Stimulated activated CD8-positive, alpha-beta memory T cell treated with anti-CD3 and anti-CD28 coated beads, Interleukin-15, amount 100 ng/mL, for 4 hours (primary cell): ENCODE results near the gene MYO9A.
"Not testable (repeated sequence)": the region's sequence is repeated elsewhere in the genome, so short reads cannot be mapped to it uniquely, and the experiment has no call there.

ENCODE experiments used
- DNase-seq, 2 donors: peaks; one replicate each; pipeline ENCODE4 v3.0.0-alpha.2; 2020; ENCODE audit warnings: low read depth in 2 of 2

MYO9A gene

GRCh38 chr15:72136170-72137051 lies 18.5 kb upstream of the MYO9A start:
- DNase-seq = no peak

DNA sequence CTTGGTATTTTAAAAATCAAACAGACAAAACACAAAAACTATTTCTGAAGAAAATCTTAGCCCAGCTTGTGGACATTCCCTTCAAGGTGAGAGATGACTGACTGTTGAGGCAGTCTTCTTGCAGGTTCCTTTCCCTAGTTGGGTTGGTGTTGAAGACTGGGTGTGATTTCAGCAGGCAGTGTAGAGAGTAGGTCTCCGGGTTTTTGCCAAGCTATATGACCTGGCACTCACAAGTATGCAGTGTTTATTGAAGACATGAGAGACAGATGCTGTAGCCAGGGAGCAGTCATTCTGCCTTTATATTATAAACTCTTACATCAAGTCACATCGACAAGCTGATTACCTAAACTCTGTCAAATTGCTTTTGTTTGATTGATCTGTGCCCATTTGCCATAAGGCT lies 17.8 kb upstream of the MYO9A start:
- no peak for DNase-seq

GRCh38 chr15:72133211-72133610 lies 15.3 kb upstream of the MYO9A start:
- DNase-seq = no peak

GRCh38 chr15:72131922-72132321 lies 14.0 kb upstream of the MYO9A start:
- DNase-seq = no peak

DNA sequence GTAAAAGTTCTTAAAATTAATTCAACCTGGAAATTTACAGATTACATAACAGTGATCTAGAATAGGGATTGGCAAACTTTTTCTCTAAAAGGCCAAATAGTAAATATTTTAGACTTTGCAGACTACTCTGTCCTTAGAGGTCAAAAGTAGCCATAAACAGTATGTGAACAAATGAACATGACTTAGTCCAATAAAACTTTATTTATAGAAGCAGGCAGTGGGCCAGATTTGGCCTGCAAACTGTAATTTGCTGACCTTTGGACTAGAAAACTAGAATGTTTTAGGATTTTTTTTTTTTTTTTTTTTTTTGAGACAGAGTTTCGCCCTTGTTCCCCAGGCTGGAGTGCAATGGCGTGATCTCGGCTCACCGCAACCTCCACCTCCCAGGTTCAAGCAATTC lies 12.3 kb upstream of the MYO9A start:
- DNase-seq = no peak

- DNase-seq = no peak
Observed at GRCh38 chr15:72128359-72128758, 10.4 kb upstream of the MYO9A start.

GRCh38 chr15:72127724-72128322 lies 9.9 kb upstream of the MYO9A start:
- no peak for DNase-seq

DNA sequence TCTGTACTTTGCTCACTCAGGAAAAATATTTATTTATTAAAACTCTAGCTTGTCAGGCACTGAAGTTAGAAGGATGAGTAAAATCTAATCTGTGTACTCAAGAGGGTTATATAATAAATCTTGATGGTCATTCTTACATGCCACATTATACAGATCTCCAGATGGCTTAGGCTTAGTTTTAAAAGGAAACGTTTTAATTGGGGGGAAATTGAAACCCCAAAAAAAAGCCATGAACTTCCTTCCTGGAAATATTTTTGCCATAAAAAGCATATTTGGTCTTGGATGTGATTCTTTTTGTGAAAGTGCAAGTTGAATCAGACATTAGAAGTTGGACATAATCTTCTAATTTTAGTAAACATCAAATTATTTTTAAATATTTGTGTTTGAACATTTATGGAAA lies 6.3 kb upstream of the MYO9A start:
- DNase-seq = no peak

- peak in 1 of 2 donors; percentile 25 for DNase-seq
Observed at GRCh38 chr15:72117486-72118016, 399 bp downstream of the MYO9A start.

- no peak for DNase-seq
Observed at GRCh38 chr15:72116731-72117485, 1.0 kb downstream of the MYO9A start.

DNA sequence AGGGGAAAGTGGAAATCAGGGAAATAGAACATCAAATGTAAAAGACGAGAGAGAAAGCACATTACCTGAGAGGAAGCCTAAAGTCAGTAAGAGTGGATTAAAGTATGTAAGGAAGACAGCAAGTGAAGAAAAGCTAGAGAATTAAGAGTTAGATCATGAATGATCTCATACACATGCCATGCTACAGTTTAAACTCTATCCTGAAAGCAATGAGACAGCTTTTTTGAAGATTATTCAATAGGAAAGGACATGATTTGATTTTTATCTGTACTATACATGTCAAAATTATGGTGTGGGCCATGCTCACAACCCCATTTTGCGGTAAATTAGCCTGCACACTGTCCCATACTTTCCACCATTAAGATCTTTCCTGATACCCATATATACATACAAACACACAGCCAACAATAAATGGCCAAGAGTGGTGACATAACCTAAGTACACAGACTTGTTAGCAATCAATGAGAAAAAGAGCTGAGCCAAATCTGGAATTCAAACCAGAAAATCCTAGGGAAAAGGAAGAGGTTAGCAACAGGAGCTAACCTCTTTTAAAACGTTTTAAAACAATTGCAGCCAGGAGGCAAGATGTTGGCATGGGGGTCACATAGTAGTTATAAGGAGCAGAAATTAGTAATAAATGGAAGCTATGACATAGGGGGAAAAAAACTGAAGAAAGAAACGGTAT lies 4.5 kb downstream of the MYO9A start:
- no peak for DNase-seq

- DNase-seq = no peak
Observed at GRCh38 chr15:72112805-72113204, 5.1 kb downstream of the MYO9A start.

GRCh38 chr15:72112116-72112515 lies 5.8 kb downstream of the MYO9A start:
- no peak for DNase-seq

DNA sequence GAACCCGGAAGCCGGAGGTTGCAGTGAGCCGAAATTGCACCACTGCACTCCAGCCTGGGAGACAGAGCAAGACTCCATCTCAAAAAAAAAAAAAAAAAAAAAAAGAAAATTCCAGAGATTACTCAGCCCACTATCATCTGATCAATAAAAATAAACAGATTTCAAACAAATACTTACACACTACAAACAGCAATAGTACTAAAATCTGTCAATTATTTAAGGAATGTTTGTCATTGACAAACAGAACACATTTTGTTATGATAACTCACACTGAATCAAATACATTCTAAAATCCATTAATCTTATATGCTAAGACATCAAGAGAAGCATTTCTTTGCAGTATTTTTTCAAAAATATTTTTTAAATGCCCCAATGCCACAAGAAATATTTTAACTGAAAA lies 7.6 kb downstream of the MYO9A start:
- no peak for DNase-seq

DNA sequence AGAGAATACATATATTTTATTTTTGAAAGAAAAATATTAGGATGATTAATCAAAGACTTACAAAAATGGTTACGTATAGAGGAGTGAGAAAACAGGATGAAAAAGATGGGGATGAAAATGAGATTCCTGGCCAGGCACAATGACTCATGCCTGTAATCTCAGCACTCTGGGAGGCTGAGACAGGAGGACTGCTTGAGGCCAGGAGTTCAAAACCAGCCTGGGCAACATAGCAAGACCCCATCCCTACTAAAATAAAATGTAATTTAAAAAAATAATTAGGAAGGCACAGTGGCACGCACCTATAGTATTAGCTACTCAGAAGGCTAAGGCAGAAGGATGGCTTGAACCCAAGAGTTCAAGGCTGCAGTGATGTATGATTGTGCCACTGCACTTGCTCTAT lies 11.9 kb downstream of the MYO9A start:
- no peak for DNase-seq

GRCh38 chr15:72105111-72105510 lies 12.8 kb downstream of the MYO9A start:
- DNase-seq = no peak

GRCh38 chr15:72100551-72100950 lies 17.4 kb downstream of the MYO9A start:
- DNase-seq = not testable (repeated sequence)

GRCh38 chr15:72099155-72099554 lies 18.8 kb downstream of the MYO9A start:
- no peak for DNase-seq

- DNase-seq = no peak
Observed at GRCh38 chr15:72098040-72098439, 19.9 kb downstream of the MYO9A start.

- DNase-seq = no peak
Observed at GRCh38 chr15:72096796-72097195, 21.2 kb downstream of the MYO9A start.

- DNase-seq = no peak
Observed at GRCh38 chr15:72092691-72093090, 25.3 kb downstream of the MYO9A start.

- no peak for DNase-seq
Observed at GRCh38 chr15:72092006-72092405, 25.9 kb downstream of the MYO9A start.
